ENCODE data around the gene CNOT1. TPM values are rescaled to one million over a fixed set of nuclear protein-coding genes. Genes with fewer than 3 reads are reported as not detected.

The CNOT1 gene
- total and polyA plus RNA-seq, 2 of the 4 experiments (the other 2 are of a cell fraction): 85.5 to 357 TPM

DNA sequence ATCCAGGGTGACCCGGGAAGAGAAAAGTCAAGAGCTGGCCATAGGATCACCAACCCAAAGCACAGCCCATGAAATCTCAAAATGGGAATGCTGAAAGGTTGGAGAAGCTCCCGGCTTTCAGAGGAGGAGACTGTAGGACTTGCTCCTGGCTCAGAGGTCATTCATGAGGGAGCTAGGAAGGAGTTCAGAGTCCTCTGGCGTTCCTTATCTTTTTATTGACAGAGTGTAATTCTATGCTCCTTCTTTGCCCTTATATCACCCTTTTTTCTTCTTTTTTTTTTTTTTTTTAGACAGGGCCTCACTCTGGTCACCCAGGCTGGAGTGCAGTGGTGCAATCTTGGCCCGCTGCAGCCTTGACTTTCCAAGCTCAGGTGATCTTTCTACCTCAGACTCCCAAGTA lies 27.3 kb upstream of the CNOT1 start:
- peaks cover 2% of the 10 kb centered on the region; the same call in 1 of the 2 replicates for H3K27me3 ChIP-seq (ENCODE audit: control insufficient read depth, insufficient read depth, low read length)
- no TSS peak for BruUV-seq (replicated peaks)
- no peaks in the 10 kb centered on the region for H4K20me1 ChIP-seq (ENCODE audit: insufficient read depth, low read length)
- ChIA-PET POLR2A (ENCODE audit: unreplicated experiment) (no interaction called here), CTCF (no interaction called here)
- H2AK9ac ChIP-seq (replicated peaks; ENCODE audit: low read depth, low read length, poor library complexity): no peak overlapping the region
- H2BK5ac ChIP-seq (ENCODE audit: low read depth, low read length, poor library complexity, severe bottlenecking): no peak overlapping the region
- no peak overlapping the region for H3K4me3 ChIP-seq (ENCODE audit: insufficient read depth, low read depth, low read length)
- H3K56ac ChIP-seq (ENCODE audit: extremely low read depth, insufficient read depth, low read length): no peak overlapping the region
- ATAC-seq (ENCODE audit: low read depth) (no peak), DNase-seq (no peak)
- H3K79me1 ChIP-seq (ENCODE audit: low read depth in 1 of 2, low read length in 2 of 2): no peaks in the 10 kb centered on the region
- dilution Hi-C loops (cut with HindIII; ENCODE audit: low sequenced_read_pairs, unreplicated experiment) (no loop called here), intact Hi-C loops (cut with micrococcal nuclease) (no loop called here), in situ Hi-C loops (cut with MboI; ENCODE audit: low sequenced_read_pairs) (loop anchor here (10.0 kb wide), 1 partner anchor 322 kb away; no protein-coding TSS in a partner anchor)
- H2BK20ac ChIP-seq (ENCODE audit: low read depth, low read length): no peak overlapping the region
- H3K4ac ChIP-seq (ENCODE audit: low read depth, low read length): no peak overlapping the region
- H3K4me1 ChIP-seq (ENCODE audit: control insufficient read depth, insufficient read depth, low read length): peaks cover 5% of the 10 kb centered on the region
- no peak overlapping the region for H3K27ac ChIP-seq (ENCODE audit: insufficient read depth, low read length)
- no peak overlapping the region for H2BK15ac ChIP-seq (ENCODE audit: low read depth, low read length)
- no peak overlapping the region for H2AK5ac ChIP-seq (ENCODE audit: low read depth, low read length)
- no peak overlapping the region for H3K4me2 ChIP-seq (ENCODE audit: low read depth, low read length)
- H4K8ac ChIP-seq (ENCODE audit: low read depth in 2 of 2, low read length in 2 of 2): no peak overlapping the region
- H3K9ac ChIP-seq (ENCODE audit: low read depth, low read length): no peak overlapping the region
- no peak overlapping the region for H4K91ac ChIP-seq (ENCODE audit: insufficient read depth, low read depth, low read length)
- H2AFZ ChIP-seq (replicated peaks; ENCODE audit: low read length, poor library complexity): no peak overlapping the region
- H2BK120ac ChIP-seq (ENCODE audit: low read depth, low read length): no peak overlapping the region
- no peak overlapping the region for H3K18ac ChIP-seq (ENCODE audit: low read depth, low read length)
- H3K9me3 ChIP-seq (ENCODE audit: control insufficient read depth, insufficient read depth, low read length): peaks cover 6% of the 10 kb centered on the region; the same call in 1 of the 2 replicates
- H3K14ac ChIP-seq (replicated peaks; ENCODE audit: low read depth, low read length): no peak overlapping the region
- WGBS, 2 experiments (ENCODE audit: extremely low coverage in 2 of 2, insufficient read length in 1 of 2): 86% methylated on average over 1 of the region's 4 CpGs; no CpG with 5 or more reads in 1 of the 2 experiments
- TF ChIP-seq MXI1 (IDR thresholded peaks at IDR 0.05; ENCODE audit: borderline replicate concordance, low read depth, low read length) (no peak), MAZ (IDR thresholded peaks at IDR 0.05; ENCODE audit: borderline replicate concordance, low read depth, low read length) (no peak)
- TF ChIP-seq, protein P1, sequence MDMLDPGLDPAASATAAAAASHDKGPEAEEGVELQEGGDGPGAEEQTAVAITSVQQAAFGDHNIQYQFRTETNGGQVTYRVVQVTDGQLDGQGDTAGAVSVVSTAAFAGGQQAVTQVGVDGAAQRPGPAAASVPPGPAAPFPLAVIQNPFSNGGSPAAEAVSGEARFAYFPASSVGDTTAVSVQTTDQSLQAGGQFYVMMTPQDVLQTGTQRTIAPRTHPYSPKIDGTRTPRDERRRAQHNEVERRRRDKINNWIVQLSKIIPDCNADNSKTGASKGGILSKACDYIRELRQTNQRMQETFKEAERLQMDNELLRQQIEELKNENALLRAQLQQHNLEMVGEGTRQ (IDR thresholded peaks at IDR 0.05; ENCODE audit: low read depth, low read length): no peak
- TF ChIP-seq, protein P2, sequence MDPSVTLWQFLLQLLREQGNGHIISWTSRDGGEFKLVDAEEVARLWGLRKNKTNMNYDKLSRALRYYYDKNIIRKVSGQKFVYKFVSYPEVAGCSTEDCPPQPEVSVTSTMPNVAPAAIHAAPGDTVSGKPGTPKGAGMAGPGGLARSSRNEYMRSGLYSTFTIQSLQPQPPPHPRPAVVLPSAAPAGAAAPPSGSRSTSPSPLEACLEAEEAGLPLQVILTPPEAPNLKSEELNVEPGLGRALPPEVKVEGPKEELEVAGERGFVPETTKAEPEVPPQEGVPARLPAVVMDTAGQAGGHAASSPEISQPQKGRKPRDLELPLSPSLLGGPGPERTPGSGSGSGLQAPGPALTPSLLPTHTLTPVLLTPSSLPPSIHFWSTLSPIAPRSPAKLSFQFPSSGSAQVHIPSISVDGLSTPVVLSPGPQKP (IDR thresholded peaks at IDR 0.05; ENCODE audit: borderline replicate concordance, low read depth, low read length): no peak
- TF ChIP-seq, protein P3, sequence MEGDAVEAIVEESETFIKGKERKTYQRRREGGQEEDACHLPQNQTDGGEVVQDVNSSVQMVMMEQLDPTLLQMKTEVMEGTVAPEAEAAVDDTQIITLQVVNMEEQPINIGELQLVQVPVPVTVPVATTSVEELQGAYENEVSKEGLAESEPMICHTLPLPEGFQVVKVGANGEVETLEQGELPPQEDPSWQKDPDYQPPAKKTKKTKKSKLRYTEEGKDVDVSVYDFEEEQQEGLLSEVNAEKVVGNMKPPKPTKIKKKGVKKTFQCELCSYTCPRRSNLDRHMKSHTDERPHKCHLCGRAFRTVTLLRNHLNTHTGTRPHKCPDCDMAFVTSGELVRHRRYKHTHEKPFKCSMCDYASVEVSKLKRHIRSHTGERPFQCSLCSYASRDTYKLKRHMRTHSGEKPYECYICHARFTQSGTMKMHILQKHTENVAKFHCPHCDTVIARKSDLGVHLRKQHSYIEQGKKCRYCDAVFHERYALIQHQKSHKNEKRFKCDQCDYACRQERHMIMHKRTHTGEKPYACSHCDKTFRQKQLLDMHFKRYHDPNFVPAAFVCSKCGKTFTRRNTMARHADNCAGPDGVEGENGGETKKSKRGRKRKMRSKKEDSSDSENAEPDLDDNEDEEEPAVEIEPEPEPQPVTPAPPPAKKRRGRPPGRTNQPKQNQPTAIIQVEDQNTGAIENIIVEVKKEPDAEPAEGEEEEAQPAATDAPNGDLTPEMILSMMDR (conservative IDR thresholded peaks at IDR 0.05; ENCODE audit: low read depth, low read length): no peak
- no peaks in the 10 kb centered on the region for H3K36me3 ChIP-seq (ENCODE audit: control insufficient read depth, insufficient read depth, low read length)
- H3K9me1 ChIP-seq (ENCODE audit: insufficient read depth, low read length): peaks cover 4% of the 10 kb centered on the region; the same call in 1 of the 2 replicates
- H4K5ac ChIP-seq (ENCODE audit: low read depth, low read length): no peak overlapping the region
- no peak overlapping the region for H3K23ac ChIP-seq (ENCODE audit: low read depth, low read length)

Measured in IMR-90 (cell line).